Omental fat pad (tissue), 4 donors: ENCODE data around the gene TMEM19. TPM values are rescaled to one million over a fixed set of nuclear protein-coding genes. Genes with fewer than 3 reads are reported as not detected.

Experiments used
- ATAC-seq: fragments of 150-250 bp; one replicate; pipeline ENCODE4 v1.9.1; 2016; ENCODE audit warnings: mild to moderate bottlenecking, moderate library complexity; ENCODE audit not compliant: low FRiP score
- DNase-seq: peaks from one replicate; pipeline ENCODE4 v3.0.0-alpha.2; 2019; ENCODE audit warnings: low spot score
- total RNA-seq, 4 donors: library from RNA; depleted of rRNA; stranded (reverse); fragments of >200 nt; gene quantifications; one replicate each; pipeline ENCODE4 v1.1.0, GENCODE V29; 2016
- TF ChIP-seq, protein P1 (sequence below), 3 donors: fragments of 450-650 bp; IDR thresholded peaks; one replicate each; pipeline ENCODE4 v1.5.1; 2016 to 2017; ENCODE audit warnings: antibody characterized with exemption in 3 of 3, mild to moderate bottlenecking in 3 of 3, moderate library complexity in 2 of 3

TMEM19 gene
- total RNA-seq, result 10 to 100 TPM; 10.3 to 20.0 (median 16.7) TPM

DNA sequence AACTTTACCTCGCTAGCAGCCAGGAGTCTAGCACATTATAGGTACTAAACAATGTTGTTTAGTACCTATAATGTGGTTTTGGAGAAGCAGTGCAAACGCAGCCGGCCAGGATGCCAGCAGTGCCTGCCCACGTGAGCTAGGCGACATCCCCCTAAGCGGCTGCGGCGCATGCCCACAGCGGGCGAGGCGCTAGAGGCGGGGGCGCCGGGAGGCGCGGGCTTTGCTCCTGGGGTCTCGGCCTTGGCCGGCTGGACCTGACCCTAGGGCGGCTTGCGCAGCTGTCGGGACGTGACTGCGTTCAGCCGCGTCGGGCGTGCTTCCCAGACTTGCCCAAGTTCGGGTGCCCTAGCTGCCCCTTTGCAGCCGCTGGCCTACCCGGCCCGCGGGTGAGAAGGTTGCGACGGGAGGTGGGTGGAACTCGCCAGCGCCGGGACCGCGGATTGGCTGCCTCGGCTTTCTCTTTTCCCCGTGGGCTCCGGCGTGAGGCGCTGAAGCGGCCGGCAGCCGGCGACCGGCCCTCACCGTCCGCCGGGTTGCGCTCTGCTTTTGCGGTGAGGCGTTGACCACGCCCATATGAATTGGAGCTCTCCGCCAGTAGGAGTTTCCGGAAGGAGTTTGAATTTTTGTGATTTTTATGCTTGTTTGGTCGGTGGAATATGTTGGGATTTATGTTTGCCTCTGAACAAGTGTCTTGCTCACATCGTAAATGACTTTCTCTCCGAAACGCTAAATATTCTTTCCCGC, at the start of gene TMEM19:
TSS of gene TMEM19 (plus strand) at position 169 of the 744 bp plus-strand sequence. CDS start 599 bp downstream, outside the sequence.
- ATAC-seq (peak; percentile 100), DNase-seq (peak; percentile 49)
- TF ChIP-seq, protein P1, sequence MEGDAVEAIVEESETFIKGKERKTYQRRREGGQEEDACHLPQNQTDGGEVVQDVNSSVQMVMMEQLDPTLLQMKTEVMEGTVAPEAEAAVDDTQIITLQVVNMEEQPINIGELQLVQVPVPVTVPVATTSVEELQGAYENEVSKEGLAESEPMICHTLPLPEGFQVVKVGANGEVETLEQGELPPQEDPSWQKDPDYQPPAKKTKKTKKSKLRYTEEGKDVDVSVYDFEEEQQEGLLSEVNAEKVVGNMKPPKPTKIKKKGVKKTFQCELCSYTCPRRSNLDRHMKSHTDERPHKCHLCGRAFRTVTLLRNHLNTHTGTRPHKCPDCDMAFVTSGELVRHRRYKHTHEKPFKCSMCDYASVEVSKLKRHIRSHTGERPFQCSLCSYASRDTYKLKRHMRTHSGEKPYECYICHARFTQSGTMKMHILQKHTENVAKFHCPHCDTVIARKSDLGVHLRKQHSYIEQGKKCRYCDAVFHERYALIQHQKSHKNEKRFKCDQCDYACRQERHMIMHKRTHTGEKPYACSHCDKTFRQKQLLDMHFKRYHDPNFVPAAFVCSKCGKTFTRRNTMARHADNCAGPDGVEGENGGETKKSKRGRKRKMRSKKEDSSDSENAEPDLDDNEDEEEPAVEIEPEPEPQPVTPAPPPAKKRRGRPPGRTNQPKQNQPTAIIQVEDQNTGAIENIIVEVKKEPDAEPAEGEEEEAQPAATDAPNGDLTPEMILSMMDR (IDR thresholded peaks at IDR 0.05), result no peak

DNA sequence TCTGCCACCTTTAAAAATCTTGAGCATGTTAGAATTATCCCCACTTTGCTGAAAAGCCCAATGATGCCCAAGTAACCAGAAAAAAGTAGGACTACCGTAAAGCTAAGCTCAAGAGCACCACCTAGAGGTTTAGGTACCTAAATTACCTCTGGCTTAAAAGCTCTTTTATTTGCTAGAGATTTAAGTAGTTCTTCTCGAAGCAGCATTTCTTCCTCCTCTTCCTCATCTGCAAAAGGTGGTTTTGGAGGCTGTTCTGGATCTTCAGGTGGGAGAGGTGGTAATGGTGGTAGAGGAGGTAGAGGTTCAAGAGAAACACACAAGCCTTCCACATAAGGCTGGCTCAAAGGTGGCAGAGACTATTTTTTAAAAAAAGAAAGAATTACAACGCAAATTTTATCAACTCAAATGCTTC, 49.2 kb upstream of the TMEM19 start:
- no peak for ATAC-seq
- TF ChIP-seq, protein P1 (IDR thresholded peaks at IDR 0.05), result no peak
- no peak for DNase-seq

DNA sequence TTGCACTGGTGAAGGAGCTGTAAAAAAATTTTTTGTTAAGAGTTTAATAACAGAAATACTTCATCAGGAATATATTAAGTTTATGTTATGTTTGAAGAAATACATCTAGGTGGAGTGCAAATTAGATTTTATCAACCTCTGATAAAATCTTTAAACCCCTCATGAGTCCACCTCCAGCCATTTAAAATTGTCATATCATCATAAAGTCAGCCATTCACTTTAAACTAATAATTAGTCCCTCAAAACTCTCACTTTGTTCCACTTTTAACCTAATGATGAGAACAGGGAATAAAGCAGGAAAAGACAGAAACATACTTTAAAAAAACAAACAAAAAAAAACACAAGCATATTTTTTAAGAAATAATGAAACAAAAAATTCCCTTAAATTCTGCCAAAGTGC, 47.4 kb upstream of the TMEM19 start:
- no peak for DNase-seq
- ATAC-seq, result no peak
- TF ChIP-seq, protein P1 (IDR thresholded peaks at IDR 0.05), result no peak

DNA sequence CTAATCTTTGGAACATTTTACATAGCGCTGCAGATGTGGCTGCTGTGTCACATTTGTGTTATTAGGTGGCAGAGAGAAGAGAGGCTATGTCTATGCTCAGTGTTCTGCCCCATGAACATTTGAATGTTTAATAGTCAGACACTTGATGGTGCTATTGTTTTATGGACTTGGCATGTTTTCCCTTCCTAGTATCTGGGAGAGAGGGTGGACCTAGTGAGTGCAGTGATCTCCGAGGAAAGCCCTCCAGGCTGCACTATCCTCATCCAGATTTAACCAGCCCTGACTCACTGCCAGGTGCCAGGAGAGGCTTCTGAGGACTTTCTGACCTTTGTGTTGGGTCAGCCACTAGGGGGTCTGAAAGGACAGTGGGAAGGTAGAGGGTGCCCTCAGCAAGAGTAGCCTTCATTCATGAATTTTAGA, 46.5 kb upstream of the TMEM19 start:
- DNase-seq (no peak), ATAC-seq (no peak)
- TF ChIP-seq, protein P1 (IDR thresholded peaks at IDR 0.05), result no peak

DNA sequence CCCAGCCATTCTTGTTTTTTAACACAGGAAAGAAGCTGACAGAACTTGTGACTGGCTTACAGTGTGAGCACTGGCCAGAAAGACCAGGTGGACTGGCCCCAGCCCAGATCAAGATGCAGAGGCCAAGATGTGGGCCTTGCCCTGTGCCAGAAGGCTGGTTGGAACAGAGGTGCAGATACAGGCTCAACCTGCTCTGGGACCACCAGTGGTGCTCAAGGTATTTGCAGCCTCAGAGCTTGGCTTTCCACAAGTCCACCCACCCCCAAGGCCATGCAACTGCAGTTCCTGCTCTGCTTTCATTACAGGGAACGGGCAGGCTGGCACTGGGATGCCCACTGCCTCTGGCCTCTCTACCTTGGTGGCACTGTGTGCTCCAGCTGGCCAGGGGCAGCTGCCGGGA, 45.6 kb upstream of the TMEM19 start:
- no peak for DNase-seq
- TF ChIP-seq, protein P1 (IDR thresholded peaks at IDR 0.05), result no peak
- no peak for ATAC-seq

DNA sequence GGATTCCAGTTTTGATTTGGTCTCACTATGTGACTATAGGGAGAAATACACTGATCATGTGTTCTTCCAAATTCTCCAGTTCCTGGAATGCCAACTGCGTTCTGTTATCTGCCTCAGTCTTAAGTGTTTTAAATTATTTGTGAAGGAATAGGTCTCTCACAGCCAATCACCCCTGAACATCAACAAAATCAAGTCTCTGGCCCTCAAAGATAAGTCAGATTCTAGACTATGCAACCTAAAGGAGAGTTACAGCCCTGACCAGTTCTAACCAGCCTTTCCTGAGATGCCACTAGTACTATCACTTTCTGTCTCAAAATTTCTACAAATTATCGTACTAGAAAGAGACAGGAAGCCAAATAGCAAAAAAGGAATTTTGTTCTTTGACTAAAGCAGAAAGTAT, 44.5 kb upstream of the TMEM19 start:
- DNase-seq, result no peak
- TF ChIP-seq, protein P1 (IDR thresholded peaks at IDR 0.05), result no peak
- no peak for ATAC-seq

DNA sequence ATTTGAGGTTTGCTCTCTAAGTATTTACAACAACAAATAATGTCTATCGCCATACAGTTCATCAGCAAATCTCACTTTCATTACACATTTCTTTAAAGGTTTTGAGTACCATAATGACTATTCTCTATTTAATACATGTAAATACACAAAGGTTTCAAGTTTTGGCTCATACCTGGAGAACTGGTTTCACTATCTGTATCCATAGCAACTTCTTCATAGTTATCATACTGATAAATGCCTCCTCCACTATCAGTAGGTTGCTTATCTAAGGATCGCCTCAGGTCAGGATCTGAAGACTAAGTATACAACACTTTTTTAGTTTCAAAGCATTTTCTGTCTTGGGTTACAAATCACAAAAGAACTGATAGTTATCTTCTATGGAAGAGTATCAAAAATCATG, 43.6 kb upstream of the TMEM19 start:
- ATAC-seq (no peak), DNase-seq (no peak)
- TF ChIP-seq, protein P1 (IDR thresholded peaks at IDR 0.05), result no peak
